HepG2 (cell line): ENCODE measurements around the gene SLC15A1. TPM values are rescaled to one million over a fixed set of nuclear protein-coding genes. Genes with fewer than 3 reads are reported as not detected.

Experiments
- ATAC-seq: fragments of 200-7000 bp; cut with Tn5 transposase; 3 replicates; pipeline ENCODE4 v1.9.1; 2020; ENCODE audit warnings: mild to moderate bottlenecking, moderate library complexity
- BruUV-seq: library from RNA; stranded (reverse); fragments of 400-500 nt; replicated peaks from 2 replicates; lab custom pipeline; 2021; lab: Mats Ljungman, UMichigan
- CTCF ChIA-PET: fragments of 300-600 bp; formaldehyde crosslinking; extraction: SDS; loops from one replicate; lab custom pipeline; 2021; ENCODE audit warnings: low total read pairs, inconsistent platforms, low intra/inter-chr PET ratio; lab: Yijun Ruan, JAX
- POLR2A ChIA-PET: fragments of 350-600 bp; sonication (Branson Sonifier 250); formaldehyde crosslinking; loops from one replicate; lab custom pipeline; 2020; ENCODE audit warnings: antibody characterized with exemption, inconsistent platforms; lab: Yijun Ruan, JAX
- DNase-seq: peaks from one replicate; pipeline ENCODE4 v3.0.0-alpha.2; 2015; ENCODE audit warnings: low spot score
- FAIRE-seq: peaks from 3 replicates; lab custom pipeline; 2011; peaks lifted over from hg19 to GRCh38; lab: Jason Lieb, UNC
- H2AFZ ChIP-seq: one replicate; pipeline ENCODE4 v1.6.1; 2011; ENCODE audit warnings: low read length, inconsistent platforms
- H3K27ac ChIP-seq: fragments of 300-600 bp; 3 replicates; pipeline ENCODE4 v1.8.0; 2011; ENCODE audit warnings: mixed run types, mild to moderate bottlenecking, mixed read lengths, low read length, inconsistent platforms; ENCODE audit not compliant: insufficient read depth; ENCODE audit errors: extremely low read length
- H3K27me3 ChIP-seq, 2 experiments: fragments of 200-600 bp in 1 of 2; 2 replicates in 1 of 2; 3 replicates in 1 of 2; pipeline versions ENCODE4 v1.6.0 to v1.8.0; 2011; ENCODE audit warnings: low read length in 2 of 2, mild to moderate bottlenecking in 2 of 2, moderate library complexity in 2 of 2, inconsistent platforms in 1 of 2; ENCODE audit not compliant: insufficient read depth in 2 of 2, control insufficient read depth in 1 of 2
- H3K36me3 ChIP-seq, 2 experiments: fragments of 200-600 bp in 1 of 2; replicated peaks in 1 of 2; 2 replicates in 1 of 2; 3 replicates in 1 of 2; pipeline versions ENCODE4 v1.5.1 to v1.8.0; 2011; ENCODE audit warnings: low read length in 2 of 2, inconsistent platforms in 1 of 2; ENCODE audit not compliant: insufficient read depth in 2 of 2, control insufficient read depth in 1 of 2
- H3K4me1 ChIP-seq: 2 replicates; pipeline ENCODE4 v1.5.1; 2012; ENCODE audit warnings: low read length, inconsistent platforms; ENCODE audit not compliant: insufficient read depth
- H3K4me2 ChIP-seq: 2 replicates; pipeline ENCODE4 v1.6.0; 2011; ENCODE audit warnings: low read depth, low read length, inconsistent platforms
- H3K4me3 ChIP-seq, 3 experiments: fragments of 200-600 bp in 1 of 3; sonication (generic), shearing (Covaris generic) in 1 of 3; replicated peaks in 1 of 3; 2 replicates each; pipeline ENCODE4 v1.5.1; 2011 to 2016; ENCODE audit warnings: low read length in 3 of 3, inconsistent platforms in 2 of 3, low read depth in 2 of 3, mild to moderate bottlenecking in 2 of 3, control low read depth in 1 of 3, mixed read lengths in 1 of 3; ENCODE audit not compliant: insufficient read depth in 1 of 3
- H3K79me2 ChIP-seq: one replicate; pipeline ENCODE4 v1.6.1; 2011; ENCODE audit warnings: low read length, inconsistent platforms; ENCODE audit not compliant: insufficient read depth
- H3K9ac ChIP-seq: 2 replicates; pipeline ENCODE4 v1.6.0; 2011; ENCODE audit warnings: mild to moderate bottlenecking, low read depth, low read length, inconsistent platforms; ENCODE audit not compliant: insufficient read depth
- H3K9me3 ChIP-seq: 2 replicates; pipeline ENCODE4 v1.5.1; 2012; ENCODE audit warnings: mild to moderate bottlenecking, low read length
- H4K20me1 ChIP-seq: 2 replicates; pipeline ENCODE4 v1.6.0; 2011; ENCODE audit warnings: inconsistent platforms, mild to moderate bottlenecking, low read length, moderate library complexity; ENCODE audit not compliant: insufficient read depth
- HNF4G ChIP-seq, 2 experiments: sonication (generic) in 1 of 2; formaldehyde crosslinking in 1 of 2; IDR thresholded peaks; 2 replicates each; pipeline versions ENCODE4 v1.4.0 to v1.6.1; 2011 to 2020; ENCODE audit warnings: borderline replicate concordance in 2 of 2, low read depth in 2 of 2, mild to moderate bottlenecking in 2 of 2, low read length in 1 of 2, missing genetic modification reagents in 1 of 2, moderate library complexity in 1 of 2
- HNRNPL ChIP-seq: fragments of 200-400 bp; formaldehyde crosslinking; IDR thresholded peaks from 2 replicates; pipeline ENCODE4 v1.6.1; 2017; ENCODE audit warnings: mild to moderate bottlenecking, low read depth, low read length
- POLR2AphosphoS5 ChIP-seq: IDR thresholded peaks from 2 replicates; pipeline ENCODE4 v1.6.1; 2012; ENCODE audit warnings: low read depth, low read length
- SMAD9 ChIP-seq: sonication (generic); formaldehyde crosslinking; IDR thresholded peaks from 2 replicates; pipeline ENCODE4 v1.5.1; 2020; ENCODE audit warnings: mild to moderate bottlenecking, missing genetic modification reagents
- SOX6 ChIP-seq, 2 experiments: fragments of 450-650 bp in 1 of 2; sonication (generic) in 1 of 2; formaldehyde crosslinking in 1 of 2; IDR thresholded peaks; 2 replicates each; pipeline versions ENCODE4 v1.4.0 to v1.6.1; 2017 to 2020; ENCODE audit warnings: antibody characterized with exemption in 1 of 2, mild to moderate bottlenecking in 1 of 2, missing genetic modification reagents in 1 of 2
- ZNF615 ChIP-seq: sonication (generic); formaldehyde crosslinking; IDR thresholded peaks from 2 replicates; pipeline ENCODE4 v1.5.0; 2020; ENCODE audit warnings: mild to moderate bottlenecking, missing genetic modification reagents, borderline replicate concordance
- WGBS: methylation state at CpG from one replicate; pipeline ENCODE4 v1.1.6; 2017; ENCODE audit warnings: low lambda C conversion rate; 5-methylcytosine and 5-hydroxymethylcytosine counted together
- in situ Hi-C: cut with HindIII; loops from 2 replicates; pipeline ENCODE4 v1.10.0; 2017; ENCODE audit warnings: low pct_unique_long_range_greater_than_20kb; ENCODE audit not compliant: extremely low pct_ligation_motif_present
- intact Hi-C: fragments of 100-400 bp; cut with micrococcal nuclease; formaldehyde crosslinking; loops from one replicate; pipeline ENCODE4 v1.10.0; 2022; ENCODE audit not compliant: unreplicated experiment
- polyA plus RNA-seq, 8 experiments: library from polyadenylated mRNA; depleted of rRNA in 3 of 8; stranded (reverse) in 7 of 8; unstranded in 1 of 8; fragments of >200 nt; fragmentation: Illumina TruSeq in 4 of 8; extraction: Trizol in 4 of 8; gene quantifications; 2 replicates each; pipeline versions ENCODE4 v1.2.1 to v1.2.3, GENCODE V29; 2011 to 2016; ENCODE audit warnings: low read depth in 4 of 8, missing spikeins in 1 of 8, mixed read lengths in 1 of 8; ENCODE audit not compliant: insufficient read depth in 1 of 8
- total RNA-seq, 5 experiments: library from RNA; depleted of rRNA; stranded (reverse); fragments of >200 nt; fragmentation: Illumina TruSeq; extraction: Trizol; gene quantifications; 2 replicates each; pipeline ENCODE4 v1.2.3, GENCODE V29; 2016; ENCODE audit warnings: low read depth in 1 of 5

Gene SLC15A1
- total and polyA plus RNA-seq, 2 of the 13 experiments (the other 11 are each of a cell fraction or from before 2014, with no cell fraction given): 0.17 to 0.20 TPM

DNA sequence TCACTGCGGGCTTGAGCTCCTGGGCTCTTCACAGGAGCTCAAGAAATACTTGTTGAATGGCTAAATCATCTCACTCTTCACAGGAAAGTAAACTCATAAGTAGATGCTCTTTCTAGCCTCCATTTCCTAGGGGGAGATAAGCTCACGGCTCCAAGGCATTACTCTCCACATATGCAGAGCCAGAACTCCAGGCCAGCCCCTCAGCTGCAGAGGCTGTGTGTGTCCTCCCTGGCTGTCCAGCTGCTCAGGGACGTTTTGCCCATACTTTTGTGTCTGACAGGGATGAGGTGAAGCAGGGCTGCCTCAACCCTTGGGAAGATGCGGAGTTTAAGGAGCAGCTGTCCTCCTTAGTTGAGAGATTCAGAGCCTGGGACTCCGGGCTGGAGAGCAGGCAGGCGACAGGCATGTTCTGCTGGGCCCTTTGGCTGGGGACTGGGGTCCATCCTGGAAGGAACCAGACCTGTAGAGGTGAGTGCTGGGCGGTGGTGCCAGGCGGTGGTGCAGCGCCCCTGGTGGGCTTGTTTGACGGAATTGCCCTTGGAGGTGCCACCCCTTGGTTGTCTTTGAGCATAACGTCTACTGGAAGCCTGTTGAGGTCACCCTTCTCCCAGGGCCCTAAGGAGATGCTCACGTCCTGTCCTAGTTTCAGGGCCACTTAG, 20.5 kb upstream of the SLC15A1 start:
- ATAC-seq: peak; percentile 47
- Histone ChIP-seq H3K79me2 (no peaks in the 10 kb centered on the region), H3K9ac (no peak overlapping the region), H3K9me3 (no peaks in the 10 kb centered on the region), H3K27me3 (peaks cover 0 to 10% of the 10 kb centered on the region in 2 experiments; a peak in 1 of 5 replicates), H3K27ac (no peak overlapping the region), H3K36me3 (no peaks in the 10 kb centered on the region), H3K4me1 (peaks cover 33% of the 10 kb centered on the region), H3K4me2 (no peak overlapping the region), H3K4me3 (no peak overlapping the region), H4K20me1 (no peaks in the 10 kb centered on the region), H2AFZ (no peak overlapping the region)
- in situ Hi-C loops: no loop called here
- 41% methylated on average over 4 of the region's 12 CpGs for WGBS
- ChIA-PET POLR2A (no interaction called here), CTCF (no interaction called here)
- DNase-seq: no peak
- TF ChIP-seq HNRNPL (0 out of 2 replicates have a peak, but pooled peaks have one; percentile 30), SOX6 (IDR thresholded peaks at IDR 0.05) (no peak), SOX6 (CRISPR knock-in tag; IDR thresholded peaks at IDR 0.05) (no peak)
- FAIRE-seq: no peak
- BruUV-seq: no TSS peak
- intact Hi-C loops: no loop called here

DNA sequence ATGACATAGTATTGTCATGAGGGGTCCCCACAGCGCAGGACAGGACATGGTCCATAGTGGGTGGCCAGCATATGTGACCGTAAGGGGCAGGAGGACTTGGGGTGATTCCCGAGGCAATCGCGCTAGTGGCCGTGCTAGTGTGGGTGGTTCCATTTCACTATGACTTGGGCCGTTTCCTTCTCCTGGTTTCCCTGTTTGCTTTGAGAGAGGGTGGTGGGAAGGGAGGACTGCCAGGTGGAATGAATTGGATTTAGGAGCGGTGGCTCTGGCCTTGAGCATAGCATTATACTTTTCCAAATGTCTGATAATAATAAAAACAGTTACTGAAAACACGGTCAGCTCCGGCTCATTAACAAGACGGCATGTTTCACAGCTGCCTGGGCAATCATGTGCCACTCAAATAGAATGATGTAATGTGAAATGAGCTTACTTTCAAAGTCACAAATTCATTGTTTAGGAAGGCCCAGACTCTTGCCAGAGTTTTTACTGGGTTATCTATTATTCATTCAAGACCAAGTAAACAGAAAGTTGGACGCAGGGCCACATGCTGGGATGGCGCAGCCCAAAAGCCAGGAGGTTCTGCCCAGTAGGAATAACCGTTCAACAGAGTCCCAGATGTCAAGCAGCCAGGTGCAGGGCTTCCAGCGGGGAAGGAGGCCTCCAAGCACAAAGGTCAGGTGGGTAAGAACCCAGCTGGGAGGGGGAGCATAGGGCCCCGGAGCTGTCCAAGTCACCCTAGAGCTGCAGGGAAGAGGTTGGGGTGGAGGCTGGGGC, 19.6 kb upstream of the SLC15A1 start:
- Histone ChIP-seq H4K20me1 (no peaks in the 10 kb centered on the region), H3K79me2 (no peaks in the 10 kb centered on the region), H3K4me1 (peaks cover 33% of the 10 kb centered on the region), H3K4me3 (no peak overlapping the region), H3K9me3 (no peaks in the 10 kb centered on the region), H2AFZ (no peak overlapping the region), H3K9ac (no peak overlapping the region), H3K27ac (no peak overlapping the region), H3K4me2 (no peak overlapping the region), H3K27me3 (peaks cover 1 to 19% of the 10 kb centered on the region in 2 experiments; a peak in 2 of 5 replicates), H3K36me3 (no peaks in the 10 kb centered on the region)
- intact Hi-C loops (no loop called here), in situ Hi-C loops (no loop called here)
- CTCF ChIA-PET: no interaction called here
- 23% methylated on average over 16 of the region's 16 CpGs for WGBS
- TF ChIP-seq ZNF615 (CRISPR knock-in tag) (no peak), HNF4G (IDR thresholded peaks at IDR 0.05; ENCODE audit: borderline replicate concordance, low read depth, low read length) (no peak), HNF4G (CRISPR knock-in tag; IDR thresholded peaks at IDR 0.05; ENCODE audit: borderline replicate concordance, low read depth) (no peak), POLR2AphosphoS5 (no peak), SMAD9 (CRISPR knock-in tag) (no peak)
- no peak for ATAC-seq
- DNase-seq: no peak
- FAIRE-seq: no peak
- no TSS peak for BruUV-seq
- POLR2A ChIA-PET: no interaction called here
